Ascending aorta (tissue), 2 donors: Measurements from ENCODE around the gene GPR55. TPM values are rescaled to one million over a fixed set of nuclear protein-coding genes. Genes with fewer than 3 reads are reported as not detected.

ENCODE experiments used
- DNase-seq, 2 donors: peaks; one replicate each; pipeline ENCODE4 v3.0.0-alpha.2; 2019; ENCODE audit warnings: low spot score in 2 of 2
- H3K27ac ChIP-seq, 2 donors: fragments of 200-600 bp; sonication (generic); one replicate each; pipeline ENCODE4 v1.5.1; 2016 to 2017; ENCODE audit warnings: mild to moderate bottlenecking in 1 of 2
- H3K27me3 ChIP-seq: fragments of 200-600 bp; sonication (generic); one replicate; pipeline ENCODE4 v1.5.1; 2017
- H3K36me3 ChIP-seq, 2 donors: fragments of 200-600 bp; sonication (generic); one replicate each; pipeline ENCODE4 v1.5.1; 2016
- H3K4me1 ChIP-seq, 2 donors: fragments of 200-600 bp; sonication (generic); one replicate each; pipeline ENCODE4 v1.5.1; 2016 to 2017; ENCODE audit warnings: mild to moderate bottlenecking in 1 of 2
- H3K4me3 ChIP-seq, 2 donors: fragments of 200-600 bp; sonication (generic); one replicate each; pipeline ENCODE4 v1.5.1; 2016 to 2017; ENCODE audit warnings: mild to moderate bottlenecking in 1 of 2
- H3K9me3 ChIP-seq, 2 donors: fragments of 200-600 bp; sonication (generic); one replicate each; pipeline ENCODE4 v1.5.1; 2016
- intact Hi-C: fragments of 100-400 bp; cut with DNase I; formaldehyde crosslinking; loops from one replicate; pipeline ENCODE4 v1.15.1; 2023
- total RNA-seq: library from RNA; depleted of rRNA; stranded (reverse); fragments of >200 nt; gene quantifications from one replicate; pipeline ENCODE4 v1.1.0, GENCODE V29; 2016
- TF ChIP-seq, protein P1 (sequence below), 3 experiments: fragments of 200-600 bp in 2 of 3; fragments of 450-650 bp in 1 of 3; sonication (generic) in 2 of 3; IDR thresholded peaks; one replicate each; pipeline ENCODE4 v1.5.1; 2016 to 2019; ENCODE audit warnings: antibody characterized with exemption in 3 of 3, mild to moderate bottlenecking in 1 of 3, moderate library complexity in 1 of 3

The GPR55 gene
- total RNA-seq, 1 donor from 2014 or later, result not detected

DNA sequence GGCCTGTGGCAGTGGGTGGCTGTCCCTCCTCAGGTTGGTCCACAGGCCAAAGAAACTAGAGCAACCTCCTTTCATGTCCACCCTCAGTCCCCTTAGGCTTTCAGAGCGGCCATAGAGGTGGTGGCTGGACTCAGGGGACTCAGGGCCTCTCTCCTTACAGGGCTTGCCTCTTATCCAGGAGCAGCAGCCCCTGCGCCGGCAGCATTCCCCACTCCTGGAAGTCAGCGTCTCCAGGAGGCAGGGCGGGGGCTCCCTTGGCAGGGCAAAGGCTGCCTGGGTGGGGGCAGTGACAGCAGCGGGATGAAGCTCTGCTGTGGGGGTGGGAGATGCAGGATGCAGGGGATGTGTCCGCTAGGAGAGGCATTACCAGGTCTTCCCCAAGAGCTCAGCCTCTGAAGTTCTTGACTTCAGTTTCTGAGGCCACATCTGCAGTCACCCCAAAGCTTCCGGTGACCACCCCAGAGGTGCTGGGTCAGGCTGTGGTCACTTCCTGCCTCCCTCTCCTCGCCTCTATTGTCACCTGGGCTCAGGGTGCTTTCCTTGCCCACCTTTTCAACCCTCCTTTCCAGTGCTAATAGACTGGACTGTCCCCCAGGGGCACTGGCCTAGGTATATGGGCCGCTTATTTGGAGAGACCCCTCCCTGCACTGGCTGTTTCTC is 8.6 kb upstream of the GPR55 start:
- intact Hi-C loops, result no loop called here
- H3K4me1 ChIP-seq, result no peaks in the 10 kb centered on the region
- TF ChIP-seq, protein P1, sequence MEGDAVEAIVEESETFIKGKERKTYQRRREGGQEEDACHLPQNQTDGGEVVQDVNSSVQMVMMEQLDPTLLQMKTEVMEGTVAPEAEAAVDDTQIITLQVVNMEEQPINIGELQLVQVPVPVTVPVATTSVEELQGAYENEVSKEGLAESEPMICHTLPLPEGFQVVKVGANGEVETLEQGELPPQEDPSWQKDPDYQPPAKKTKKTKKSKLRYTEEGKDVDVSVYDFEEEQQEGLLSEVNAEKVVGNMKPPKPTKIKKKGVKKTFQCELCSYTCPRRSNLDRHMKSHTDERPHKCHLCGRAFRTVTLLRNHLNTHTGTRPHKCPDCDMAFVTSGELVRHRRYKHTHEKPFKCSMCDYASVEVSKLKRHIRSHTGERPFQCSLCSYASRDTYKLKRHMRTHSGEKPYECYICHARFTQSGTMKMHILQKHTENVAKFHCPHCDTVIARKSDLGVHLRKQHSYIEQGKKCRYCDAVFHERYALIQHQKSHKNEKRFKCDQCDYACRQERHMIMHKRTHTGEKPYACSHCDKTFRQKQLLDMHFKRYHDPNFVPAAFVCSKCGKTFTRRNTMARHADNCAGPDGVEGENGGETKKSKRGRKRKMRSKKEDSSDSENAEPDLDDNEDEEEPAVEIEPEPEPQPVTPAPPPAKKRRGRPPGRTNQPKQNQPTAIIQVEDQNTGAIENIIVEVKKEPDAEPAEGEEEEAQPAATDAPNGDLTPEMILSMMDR (IDR thresholded peaks at IDR 0.05), result no peak
- H3K36me3 ChIP-seq, result no peaks in the 10 kb centered on the region
- H3K9me3 ChIP-seq, result no peaks in the 10 kb centered on the region
- H3K4me3 ChIP-seq, result no peak overlapping the region
- peak in 1 of 2 donors; percentile 58 for DNase-seq
- no peaks in the 10 kb centered on the region for H3K27me3 ChIP-seq
- H3K27ac ChIP-seq, result no peak overlapping the region

DNA sequence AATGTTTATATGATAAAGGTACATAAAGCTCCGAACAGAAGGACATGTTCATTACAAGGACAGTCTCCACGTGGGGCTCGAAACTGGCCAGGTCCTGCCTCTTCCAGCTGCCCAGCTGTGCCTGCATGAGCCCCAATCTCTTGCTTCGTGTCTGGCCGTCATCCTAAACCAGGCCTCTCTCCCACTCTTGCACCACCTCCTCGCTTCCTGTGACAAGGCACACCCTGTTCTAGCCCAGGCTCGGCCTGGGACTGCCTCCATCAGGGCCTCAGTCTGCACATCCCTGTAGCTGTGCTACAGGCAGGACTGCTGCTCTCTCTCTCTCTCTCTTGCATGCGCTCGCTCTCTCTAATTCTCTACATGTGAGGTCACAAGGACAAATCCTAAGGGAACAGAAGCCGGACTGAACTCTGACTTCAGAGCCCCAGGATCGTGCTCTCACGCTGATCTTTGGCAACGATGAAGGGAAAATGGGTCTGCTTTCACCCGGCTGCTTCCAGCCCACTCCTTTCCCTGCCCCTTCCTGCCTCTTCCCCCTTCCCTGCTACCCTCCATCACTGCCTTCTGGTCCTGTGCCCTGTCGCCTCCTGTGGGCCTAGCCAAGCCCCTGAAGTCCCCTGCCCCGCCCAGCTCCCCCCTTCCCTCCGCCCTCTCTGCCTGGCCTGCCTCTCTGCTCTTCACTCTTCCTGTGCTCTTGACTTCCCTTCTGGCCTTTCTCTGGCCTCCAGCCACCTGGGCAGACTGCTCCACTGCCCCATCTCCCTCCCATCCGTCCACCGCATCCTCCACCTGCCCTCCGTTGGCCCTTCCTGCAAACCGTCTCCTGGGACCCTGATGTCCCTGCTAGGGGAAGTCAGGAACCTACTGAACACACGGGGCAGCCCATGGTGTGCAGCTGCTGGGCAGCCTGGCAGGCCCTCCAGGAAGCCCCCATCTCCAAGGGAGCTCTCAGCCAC is 7.8 kb upstream of the GPR55 start:
- Histone ChIP-seq H3K4me1 (no peaks in the 10 kb centered on the region), H3K9me3 (no peaks in the 10 kb centered on the region), H3K27ac (no peak overlapping the region), H3K4me3 (no peak overlapping the region), H3K36me3 (no peaks in the 10 kb centered on the region), H3K27me3 (no peaks in the 10 kb centered on the region)
- intact Hi-C loops, result no loop called here
- TF ChIP-seq, protein P1 (IDR thresholded peaks at IDR 0.05), result no peak
- peak in 1 of 2 donors; percentile 63 for DNase-seq

DNA sequence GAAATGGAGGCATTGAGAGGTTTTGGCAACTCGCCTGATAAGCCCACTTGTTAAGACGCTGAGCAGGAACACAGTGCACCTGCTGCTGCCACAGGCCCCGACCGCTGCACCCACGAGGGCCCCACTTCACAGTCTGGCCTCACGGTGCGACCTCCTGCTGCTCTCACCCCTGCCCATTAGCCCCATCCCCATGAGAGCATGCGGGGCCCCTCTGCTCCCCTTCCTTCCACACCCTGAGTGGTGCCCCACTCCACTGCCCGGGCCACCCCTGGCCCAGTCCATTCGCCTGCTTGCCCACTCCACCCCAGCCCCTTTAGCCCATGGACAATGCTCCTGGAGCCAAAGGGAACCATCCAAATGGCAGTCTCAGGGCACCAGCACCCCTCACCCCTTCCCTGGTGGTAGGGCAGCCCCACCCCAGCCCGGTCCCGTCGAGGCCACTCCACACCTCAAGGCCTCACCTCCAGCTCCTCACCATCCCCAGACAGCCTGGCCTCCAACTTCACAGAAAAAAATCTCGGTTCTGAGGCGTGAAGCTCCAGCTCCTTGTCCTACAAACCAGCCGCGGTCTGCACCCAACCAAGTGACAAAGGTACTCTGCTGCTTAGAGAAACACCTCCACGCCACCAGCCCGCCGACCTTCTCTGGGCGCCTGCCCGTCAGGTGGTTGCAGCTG is 6.7 kb upstream of the GPR55 start:
- no peaks in the 10 kb centered on the region for H3K27me3 ChIP-seq
- H3K4me3 ChIP-seq, result no peak overlapping the region
- no peak overlapping the region for H3K27ac ChIP-seq
- no peaks in the 10 kb centered on the region for H3K9me3 ChIP-seq
- H3K36me3 ChIP-seq, result no peaks in the 10 kb centered on the region
- intact Hi-C loops, result no loop called here
- H3K4me1 ChIP-seq, result no peaks in the 10 kb centered on the region
- peak in 1 of 2 donors; percentile 58 for DNase-seq
- TF ChIP-seq, protein P1 (IDR thresholded peaks at IDR 0.05), result no peak

DNA sequence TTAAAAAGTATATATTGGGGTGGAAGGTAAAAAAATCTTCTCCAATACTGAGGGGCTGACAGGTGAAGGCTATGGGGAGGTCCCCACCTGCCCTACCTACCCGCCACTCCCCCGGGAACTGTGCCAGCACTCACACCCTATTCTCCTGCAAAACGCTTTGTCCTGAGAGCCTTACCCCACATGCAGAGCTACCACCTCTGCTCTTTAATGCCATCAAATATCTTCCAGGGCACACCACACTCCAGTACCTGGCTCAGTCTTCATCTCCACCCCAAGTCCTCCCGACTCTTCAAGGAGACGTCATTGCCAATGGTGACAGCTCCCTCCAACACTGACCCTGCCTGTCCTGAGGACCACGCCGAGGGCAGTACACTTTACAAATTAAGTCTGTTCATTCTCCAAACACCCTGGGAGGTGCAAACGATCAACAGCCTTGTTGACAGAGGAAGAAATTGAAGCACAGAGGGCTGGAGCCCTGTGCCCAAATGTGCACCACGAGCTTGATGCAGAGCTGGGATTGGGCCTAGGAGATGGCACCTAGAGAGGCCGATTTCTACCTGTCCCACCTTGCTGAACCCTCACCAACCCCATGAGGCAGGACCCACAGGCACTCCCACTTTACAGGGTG is 6.0 kb upstream of the GPR55 start:
- intact Hi-C loops, result no loop called here
- H3K36me3 ChIP-seq, result no peaks in the 10 kb centered on the region
- H3K27ac ChIP-seq, result no peak overlapping the region
- DNase-seq, result peak in 1 of 2 donors; percentile 28
- no peaks in the 10 kb centered on the region for H3K4me1 ChIP-seq
- TF ChIP-seq, protein P1 (IDR thresholded peaks at IDR 0.05), result no peak
- no peak overlapping the region for H3K4me3 ChIP-seq
- no peaks in the 10 kb centered on the region for H3K27me3 ChIP-seq
- H3K9me3 ChIP-seq, result no peaks in the 10 kb centered on the region

DNA sequence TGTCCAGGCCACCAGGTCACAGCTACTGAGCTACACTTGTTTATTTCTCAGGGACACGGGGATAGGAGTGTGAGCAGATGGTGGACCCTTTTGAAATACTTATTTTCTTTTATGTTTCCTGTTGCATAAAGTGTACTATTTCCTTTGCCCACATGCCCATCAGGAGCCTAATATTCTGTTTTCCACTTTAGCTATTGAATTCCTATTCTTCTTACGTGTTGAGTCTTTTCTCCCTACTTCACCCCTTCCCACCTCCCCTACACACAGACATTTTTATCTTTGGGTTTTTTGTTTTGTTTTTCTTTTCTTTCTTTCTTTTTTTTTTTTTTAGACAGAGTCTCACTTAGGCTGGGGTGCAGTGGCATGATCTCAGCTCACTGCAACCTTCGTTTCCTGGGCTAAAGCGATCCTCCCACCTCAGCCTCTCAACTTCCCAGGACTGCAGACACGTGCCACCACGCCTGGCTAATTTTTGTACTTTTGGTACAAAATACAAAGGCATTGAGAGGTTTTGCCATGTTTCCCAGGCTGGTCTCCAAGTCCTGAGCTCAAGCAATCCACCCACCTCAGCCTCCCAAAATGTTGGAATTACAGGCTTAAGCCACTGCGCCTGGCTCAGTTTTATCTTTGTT is 5.2 kb upstream of the GPR55 start:
- H3K27me3 ChIP-seq, result no peaks in the 10 kb centered on the region
- TF ChIP-seq, protein P1 (IDR thresholded peaks at IDR 0.05), result no peak
- no peaks in the 10 kb centered on the region for H3K4me1 ChIP-seq
- no peak overlapping the region for H3K4me3 ChIP-seq
- no peak overlapping the region for H3K27ac ChIP-seq
- DNase-seq, result peak in 1 of 2 donors; percentile 16
- H3K36me3 ChIP-seq, result no peaks in the 10 kb centered on the region
- intact Hi-C loops, result no loop called here
- no peaks in the 10 kb centered on the region for H3K9me3 ChIP-seq
